Activated CD4-positive, alpha-beta T cell treated with anti-CD3 and anti-CD28 coated beads, Interleukin-10, Interleukin-2, amounts not matched to agents 100 ng/mL and 50 ng/mL, durations not matched to agents 16 hours and 8 hours (primary cell): ENCODE measurements around the gene PCBP3.

Experiments
- DNase-seq: peaks from one replicate; pipeline ENCODE4 v3.0.0-alpha.2; 2020

PCBP3 gene

GRCh38 chr21:45900034-45900868, 256.7 kb downstream of the PCBP3 start:
- DNase-seq: no peak

GRCh38 chr21:45901061-45901690, 257.7 kb downstream of the PCBP3 start:
- DNase-seq: no peak

DNA sequence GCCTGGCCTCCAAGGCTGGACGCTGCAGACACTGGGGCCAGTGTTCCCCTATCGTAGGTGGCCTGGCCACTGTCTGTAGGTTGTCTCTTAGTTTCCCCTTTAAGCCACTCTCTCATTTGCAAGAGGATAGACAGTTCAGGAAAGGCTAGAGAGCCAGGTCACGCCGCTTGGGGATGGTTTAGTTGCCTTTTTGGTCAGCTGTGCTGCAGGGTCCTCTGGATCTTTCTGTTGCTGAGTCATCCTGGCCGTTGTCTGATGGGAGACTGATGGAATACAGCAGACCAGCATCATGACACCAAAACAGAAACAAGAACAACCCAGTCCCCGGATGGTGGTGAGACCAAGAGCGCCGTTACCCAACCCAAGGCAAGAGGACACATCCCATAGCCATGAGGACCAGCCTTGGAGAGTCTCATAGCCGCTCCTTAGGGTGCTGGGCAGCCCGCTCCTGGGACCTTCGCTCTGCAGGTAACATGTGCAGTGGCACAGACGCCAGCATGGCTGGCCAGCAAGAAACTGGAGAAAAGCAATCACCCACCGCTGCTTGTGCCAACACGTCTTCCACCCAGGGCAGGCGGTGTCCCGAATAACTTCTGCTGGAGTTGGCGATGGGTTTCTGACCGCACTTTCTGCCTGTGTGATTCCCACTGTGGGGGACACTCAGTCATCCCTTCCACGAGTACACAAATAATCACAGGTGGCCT, 258.9 kb downstream of the PCBP3 start:
- no peak for DNase-seq

DNA sequence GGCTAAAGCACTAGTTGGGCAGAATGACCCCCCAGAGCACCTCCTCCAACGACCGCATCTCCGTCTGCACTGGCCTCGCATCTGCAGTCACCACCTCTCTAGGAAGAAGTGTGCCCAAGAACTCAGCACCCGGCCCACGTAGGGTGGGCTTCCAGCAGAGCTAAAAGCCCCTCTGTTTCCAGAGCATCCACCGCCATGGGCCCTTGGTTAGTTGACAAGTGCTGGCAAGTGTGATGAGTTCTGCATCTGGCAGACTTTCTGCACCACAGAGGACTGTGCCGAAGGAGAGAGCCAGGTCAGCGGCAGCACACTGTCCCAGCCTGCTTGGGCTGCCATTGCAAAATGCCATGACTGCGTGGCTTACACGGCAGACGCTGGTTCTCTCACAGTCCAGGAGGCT, 261.7 kb downstream of the PCBP3 start:
- DNase-seq: no peak

GRCh38 chr21:45906196-45906805, 262.8 kb downstream of the PCBP3 start:
- DNase-seq: no peak

DNA sequence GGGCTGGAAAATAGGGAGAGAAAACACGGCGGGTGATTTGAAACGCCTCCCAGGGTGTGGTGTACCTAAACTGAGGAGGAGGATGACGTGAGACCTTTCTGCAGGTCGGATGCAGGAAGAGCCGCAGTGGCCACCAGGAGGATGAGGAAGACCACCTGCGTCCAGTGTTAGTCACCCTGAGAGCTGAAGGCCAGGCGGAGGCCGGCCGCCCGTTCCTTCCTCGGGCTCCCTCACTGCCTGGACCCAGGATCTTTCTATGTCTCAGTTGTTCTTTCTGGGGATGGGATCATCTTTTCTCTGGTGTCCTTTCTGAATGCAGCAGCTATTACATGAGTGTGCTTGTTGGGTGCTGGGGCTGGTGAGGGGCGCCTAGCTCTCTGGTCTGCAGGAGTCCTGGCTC, 263.3 kb downstream of the PCBP3 start:
- no peak for DNase-seq

GRCh38 chr21:45908536-45909237, 265.2 kb downstream of the PCBP3 start:
- no peak for DNase-seq

DNA sequence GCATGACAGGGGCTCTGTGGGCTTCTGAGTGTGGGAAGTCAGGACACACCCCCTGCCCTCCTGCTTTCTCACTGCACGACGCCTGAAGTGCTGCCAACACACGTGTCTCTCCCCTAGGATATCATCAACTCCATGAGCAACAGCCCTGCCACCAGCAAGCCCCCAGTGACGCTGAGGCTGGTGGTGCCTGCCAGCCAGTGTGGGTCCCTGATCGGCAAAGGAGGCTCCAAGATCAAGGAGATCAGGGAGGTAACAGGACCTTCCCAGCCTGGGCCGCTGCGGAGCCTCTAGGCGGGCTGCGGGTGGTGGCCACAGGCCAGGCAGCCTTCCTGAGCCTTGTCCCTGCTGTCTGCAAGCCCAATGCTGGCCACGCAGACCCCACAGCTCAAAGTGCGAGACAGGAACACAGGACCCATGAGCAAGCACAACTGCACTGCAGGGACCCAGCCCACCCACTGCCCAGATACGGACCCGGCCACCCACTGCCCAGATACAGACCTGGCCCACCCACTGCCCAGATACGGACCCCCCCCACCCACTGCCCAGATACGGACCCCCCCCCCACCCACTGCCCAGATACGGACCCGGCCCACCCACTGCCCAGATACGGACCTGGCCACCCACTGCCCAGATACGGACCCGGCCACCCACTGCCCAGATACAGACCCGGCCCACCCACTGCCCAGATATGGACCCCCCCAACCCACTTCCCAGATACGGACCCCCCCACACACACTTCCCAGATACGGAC, 265.9 kb downstream of the PCBP3 start:
- DNase-seq: no peak

- DNase-seq: no peak
These were observed 266.6 kb downstream of the PCBP3 start for GRCh38 chr21:45910155-45910547.

GRCh38 chr21:45910548-45911221, 267.2 kb downstream of the PCBP3 start:
- DNase-seq: no peak

GRCh38 chr21:45911806-45912325, 268.3 kb downstream of the PCBP3 start:
- no peak for DNase-seq

- DNase-seq: no peak
These were observed 269.3 kb downstream of the PCBP3 start for GRCh38 chr21:45912611-45913417.

GRCh38 chr21:45913418-45913765, 269.9 kb downstream of the PCBP3 start:
- no peak for DNase-seq

DNA sequence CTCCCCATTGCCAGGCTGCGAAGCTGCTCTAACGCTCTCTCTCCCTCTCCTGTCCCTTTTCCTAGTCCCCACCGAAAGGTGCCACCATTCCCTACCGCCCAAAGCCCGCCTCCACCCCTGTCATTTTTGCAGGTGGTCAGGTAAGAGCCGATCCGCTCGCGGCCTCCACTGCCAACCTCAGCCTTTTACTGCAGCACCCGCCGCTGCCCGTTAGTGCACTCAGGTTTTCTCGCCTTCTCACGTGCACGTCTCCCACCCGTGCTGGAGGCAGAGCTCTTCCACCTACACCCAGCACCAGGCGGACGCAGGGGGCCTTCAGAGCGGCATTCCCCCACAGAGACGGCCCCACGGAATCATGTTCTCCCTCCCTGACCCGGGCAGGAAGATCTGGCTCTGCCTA, 270.4 kb downstream of the PCBP3 start:
- DNase-seq: no peak

DNA sequence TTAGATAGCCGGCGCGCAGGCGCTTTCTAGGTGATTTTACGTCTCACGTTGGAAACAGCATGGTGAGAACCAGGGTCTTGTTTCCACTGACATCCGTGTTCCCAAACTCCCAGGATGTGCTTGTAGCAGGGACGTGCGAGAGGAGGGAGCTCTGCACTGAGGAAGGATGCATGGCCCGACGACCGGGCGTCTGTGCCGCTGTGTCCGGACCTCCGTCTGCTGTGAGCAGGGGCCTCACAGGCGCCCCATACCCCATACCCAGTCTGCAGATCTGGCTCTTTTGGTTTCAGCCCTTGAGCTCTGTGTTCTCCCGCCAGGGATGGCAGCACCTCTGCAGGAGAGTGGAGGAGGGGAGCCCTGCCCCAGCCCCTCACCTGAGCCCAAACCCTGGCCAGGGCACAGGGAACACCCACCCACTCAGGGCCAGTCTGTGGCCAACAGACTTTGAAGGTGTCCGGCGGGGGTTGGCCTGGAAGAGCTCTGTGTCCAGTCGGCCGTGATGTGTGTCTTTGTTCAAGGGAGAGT, 270.9 kb downstream of the PCBP3 start:
- DNase-seq: no peak

DNA sequence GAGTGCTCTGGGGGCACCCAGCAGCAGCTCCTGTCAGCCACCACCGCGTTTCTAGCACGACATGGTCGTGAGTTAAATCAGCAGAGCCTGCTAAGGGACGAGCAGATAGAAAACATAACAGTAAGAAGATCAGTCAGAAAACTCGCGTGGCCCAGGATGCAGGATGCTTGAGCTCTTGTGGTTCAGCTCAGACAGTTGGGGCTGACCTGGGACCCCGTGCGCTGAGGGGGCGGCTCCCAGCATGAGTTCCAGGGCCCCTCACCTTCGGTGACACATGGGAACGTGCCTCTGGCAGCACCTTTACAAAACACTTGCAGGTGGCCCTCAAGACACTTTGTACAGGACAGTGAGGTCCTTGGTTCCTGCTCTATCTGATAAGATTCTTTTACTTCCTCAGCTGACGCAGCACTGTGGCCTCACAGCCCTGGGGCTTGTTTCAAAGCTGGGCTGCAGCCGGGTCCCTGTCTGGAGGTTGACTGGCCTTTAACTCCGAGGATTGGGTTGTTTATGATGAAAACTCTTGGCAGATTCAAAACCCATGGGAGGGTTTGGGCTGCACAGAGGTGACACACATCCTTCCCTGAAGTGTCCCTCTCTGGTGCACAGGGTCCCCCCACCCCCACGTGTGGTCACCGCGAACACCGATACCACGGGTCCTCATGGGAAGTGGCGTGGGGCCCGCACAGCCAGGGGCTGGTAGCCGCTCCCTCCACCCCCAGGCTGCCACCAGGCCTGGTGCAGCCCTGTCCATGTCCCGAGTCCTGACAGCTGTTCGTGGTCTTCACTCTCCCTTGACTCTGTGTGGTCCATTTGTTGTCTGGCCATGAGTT, 272.7 kb downstream of the PCBP3 start:
- DNase-seq: no peak

GRCh38 chr21:45917241-45917640, 273.7 kb downstream of the PCBP3 start:
- no peak for DNase-seq

GRCh38 chr21:45918011-45918410, 274.5 kb downstream of the PCBP3 start:
- no peak for DNase-seq

GRCh38 chr21:45918835-45919447, 275.4 kb downstream of the PCBP3 start:
- no peak for DNase-seq
